HG03442 (cell line): ENCODE results near the gene STUM.
A peak's percentile ranks its signal among the peaks of the same experiment; 100 is the strongest.

Experiments used
- ATAC-seq: cut with Tn5 transposase; IDR thresholded peaks from one replicate; pipeline ENCODE4 v1.9.1; 2021; ENCODE audit warnings: mild to moderate bottlenecking, moderate library complexity; ENCODE audit not compliant: unreplicated experiment

The STUM gene

GRCh38 chr1:226619031-226619430 is 70.5 kb downstream of the STUM start:
- ATAC-seq = no peak

DNA sequence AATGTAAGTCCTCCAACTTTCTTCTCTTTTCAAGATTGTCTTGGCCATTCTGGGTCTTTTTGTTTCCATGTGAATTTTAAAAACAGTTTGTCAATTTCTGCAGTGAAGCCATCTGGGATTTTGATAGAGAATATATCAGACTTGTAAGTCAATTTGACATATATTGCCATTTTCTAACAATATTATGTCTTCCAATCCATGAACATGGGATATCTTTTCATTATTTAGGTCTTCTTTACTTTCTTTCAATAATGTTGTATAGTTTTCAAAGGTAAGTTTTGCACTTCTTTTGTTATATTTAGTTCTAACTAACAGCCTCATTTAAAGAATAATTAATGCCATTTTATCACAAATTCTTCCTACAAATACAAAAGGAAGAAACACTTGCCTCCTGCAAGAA is 73.4 kb downstream of the STUM start:
- ATAC-seq = no peak

DNA sequence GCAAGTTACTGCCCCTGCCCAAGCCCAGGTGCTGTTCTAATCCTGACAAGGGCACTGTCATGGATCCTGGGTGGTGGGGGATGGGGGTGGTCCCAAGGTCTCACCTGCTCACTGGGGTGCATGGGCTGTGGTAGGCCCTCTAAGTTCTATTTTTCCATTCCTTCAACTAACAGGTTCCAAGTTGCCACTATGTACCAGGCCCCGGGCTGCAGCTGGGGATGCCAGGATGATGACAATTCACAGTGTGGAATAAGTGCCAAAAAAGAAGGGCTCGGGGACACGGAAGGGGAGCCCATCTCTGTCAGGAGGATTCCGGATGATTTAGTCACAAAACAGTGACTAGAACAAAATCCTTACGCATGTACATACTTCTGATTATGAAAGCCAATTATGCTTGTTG is 76.0 kb downstream of the STUM start:
- no peak for ATAC-seq

- no peak for ATAC-seq
Measured at GRCh38 chr1:226625326-226625725, 76.8 kb downstream of the STUM start.

- ATAC-seq = peak; percentile 26
Measured at GRCh38 chr1:226625832-226626576, 77.4 kb downstream of the STUM start.

- peak; percentile 64 for ATAC-seq
Measured at GRCh38 chr1:226626577-226626956, 78.0 kb downstream of the STUM start.

DNA sequence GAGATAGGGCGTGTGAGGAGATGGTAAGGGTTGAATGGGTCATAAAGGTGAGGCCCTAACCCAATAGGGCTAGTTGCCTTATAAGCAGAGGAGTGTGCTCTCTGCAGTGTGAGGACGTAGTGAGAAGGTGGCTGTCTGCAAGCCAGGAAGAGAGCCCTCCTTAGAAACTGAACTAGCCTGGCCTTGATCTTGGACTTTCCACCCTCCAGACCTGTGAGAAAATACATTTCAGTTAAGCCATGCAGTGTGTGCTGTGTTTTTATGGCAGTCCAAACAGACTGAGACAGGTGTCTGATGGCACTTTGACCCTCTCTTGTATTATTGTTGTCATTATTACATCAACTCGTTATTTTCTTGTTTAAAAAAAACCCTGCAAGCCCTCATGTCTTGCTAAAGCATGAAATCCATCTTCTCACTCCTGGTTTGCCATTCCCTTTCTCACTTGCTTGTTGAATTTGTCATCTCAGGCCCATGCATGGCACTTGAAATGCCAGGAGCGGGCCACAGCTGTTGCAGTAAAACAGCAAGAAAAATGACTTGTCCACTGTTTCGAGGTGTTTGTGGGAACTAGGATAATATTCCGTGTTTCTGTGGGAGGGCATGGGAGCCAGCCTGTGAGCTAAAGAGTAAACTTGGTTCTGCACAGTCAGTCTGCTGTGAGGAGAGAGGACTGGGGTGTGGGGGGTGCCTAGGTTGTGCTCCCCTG is 78.6 kb downstream of the STUM start:
- ATAC-seq = no peak

DNA sequence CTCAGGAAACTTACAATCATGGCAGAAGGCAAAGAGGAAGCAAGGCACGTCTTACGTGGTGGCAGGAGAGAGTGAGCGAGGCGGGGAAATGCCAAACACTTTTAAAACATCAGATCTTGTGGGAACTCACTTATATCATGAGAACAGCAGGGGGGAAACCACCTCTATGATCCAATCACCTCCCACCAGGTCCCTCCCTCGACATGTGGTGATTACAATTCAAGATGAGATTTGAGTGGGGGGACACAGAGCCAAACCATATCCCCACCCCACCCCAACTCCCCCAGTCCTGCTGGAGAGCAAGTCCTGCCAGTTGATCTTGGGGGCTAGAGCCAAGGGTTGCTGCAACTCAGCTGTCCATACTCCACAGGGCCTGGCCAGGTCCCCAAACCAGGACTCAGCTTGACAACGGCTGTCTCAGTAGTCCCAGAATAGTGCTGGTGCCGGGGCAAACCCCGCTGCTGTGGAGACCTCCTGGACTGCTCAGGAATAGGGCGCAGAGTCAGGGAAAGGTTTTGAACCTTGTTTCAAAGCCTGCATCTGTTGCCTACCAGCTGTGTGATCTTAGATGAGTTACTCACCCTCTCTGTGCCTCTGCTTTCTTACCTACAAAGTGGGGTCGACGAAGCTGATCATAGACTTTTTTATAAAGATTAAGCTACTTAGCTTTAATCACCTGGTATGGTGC is 79.5 kb downstream of the STUM start:
- no peak for ATAC-seq

GRCh38 chr1:226628612-226629155 is 80.1 kb downstream of the STUM start:
- no peak for ATAC-seq

DNA sequence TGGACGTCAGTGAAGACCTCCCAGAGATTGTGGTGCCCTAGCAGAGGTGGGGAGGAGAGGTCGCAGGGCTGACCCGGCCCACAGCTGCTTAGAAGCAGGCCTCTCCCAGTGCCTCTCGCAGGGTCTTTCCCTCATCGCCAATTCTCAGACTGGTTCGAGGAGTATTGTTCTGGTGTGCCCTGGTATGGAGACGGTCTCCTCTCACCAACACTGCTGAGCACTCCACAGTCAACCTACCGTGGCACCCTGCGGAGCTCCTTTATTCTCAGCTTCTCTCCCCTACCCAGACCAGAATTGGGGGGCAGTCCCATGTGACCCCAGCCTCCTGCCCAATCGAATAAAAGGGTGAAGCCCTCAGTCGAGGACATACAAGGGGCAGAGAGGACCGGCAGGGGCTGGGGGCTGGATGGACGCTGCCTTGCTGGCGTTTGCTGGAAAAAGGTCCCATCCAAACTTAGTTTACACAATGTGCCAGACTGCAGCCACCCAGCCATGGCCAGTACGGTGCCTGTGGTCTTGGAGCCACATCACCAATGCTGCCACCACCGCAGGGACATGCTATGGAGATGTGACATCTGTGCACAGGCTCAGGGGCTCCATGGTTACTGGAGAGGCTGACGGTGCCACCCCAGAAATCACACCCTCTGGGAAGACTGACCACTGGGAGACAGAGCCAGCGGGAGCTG is 80.8 kb downstream of the STUM start:
- no peak for ATAC-seq

DNA sequence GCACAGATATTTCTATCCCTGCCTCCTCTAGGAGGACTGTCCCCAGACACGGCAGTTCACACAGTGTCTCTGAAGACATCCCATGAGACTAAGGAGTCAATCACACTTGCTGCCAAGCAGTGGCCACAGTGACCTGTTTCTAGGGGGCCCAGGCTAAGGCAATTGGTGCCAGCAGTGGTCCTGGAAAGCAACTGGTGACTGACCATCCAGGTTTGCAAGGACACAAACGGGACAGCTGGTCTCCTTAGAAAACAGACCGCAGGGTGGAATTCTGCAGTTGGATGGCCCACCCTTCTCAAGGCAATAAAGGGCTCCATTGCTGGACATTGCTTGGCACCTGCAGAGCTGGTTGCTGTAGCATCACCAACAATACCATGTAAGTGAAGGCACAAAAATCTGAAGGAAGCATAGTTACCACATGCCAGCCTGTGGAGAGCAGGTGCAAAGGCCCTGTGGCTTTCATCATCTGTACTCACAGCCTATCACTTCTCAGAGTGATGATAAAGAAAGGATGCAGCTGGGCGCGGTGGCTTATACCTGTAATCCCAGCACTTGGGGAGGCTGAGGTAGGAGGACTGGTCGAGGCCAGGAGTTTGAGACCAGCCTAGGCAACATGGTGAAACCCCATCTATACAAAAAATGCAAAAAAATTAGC is 81.5 kb downstream of the STUM start:
- no peak for ATAC-seq

DNA sequence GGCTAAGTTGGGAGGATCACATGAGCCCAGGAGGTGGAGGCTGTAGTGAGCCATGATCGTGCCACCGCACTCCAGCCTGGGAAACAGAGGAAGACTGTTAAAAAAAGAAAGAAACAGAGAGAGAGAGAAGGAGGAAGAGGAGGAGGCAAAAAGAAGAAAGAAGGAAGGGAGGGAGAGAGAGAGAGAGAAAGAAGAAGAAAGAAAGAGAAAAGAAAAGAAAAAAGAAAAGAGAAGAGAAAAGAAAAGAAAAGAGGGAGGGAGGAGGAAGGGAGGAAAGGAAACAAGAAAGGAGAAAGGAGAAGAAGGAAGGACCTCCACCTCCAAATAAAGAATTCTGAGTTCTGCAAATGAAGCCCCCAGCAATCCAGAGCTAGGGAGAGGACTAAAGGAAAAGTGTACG is 82.0 kb downstream of the STUM start:
- no peak for ATAC-seq

- ATAC-seq = no peak
Measured at GRCh38 chr1:226631229-226632000, 82.9 kb downstream of the STUM start.

GRCh38 chr1:226632169-226632879 is 83.8 kb downstream of the STUM start:
- no peak for ATAC-seq

GRCh38 chr1:226632922-226633351 is 84.4 kb downstream of the STUM start:
- ATAC-seq = no peak

GRCh38 chr1:226633541-226634165 is 85.1 kb downstream of the STUM start:
- no peak for ATAC-seq

DNA sequence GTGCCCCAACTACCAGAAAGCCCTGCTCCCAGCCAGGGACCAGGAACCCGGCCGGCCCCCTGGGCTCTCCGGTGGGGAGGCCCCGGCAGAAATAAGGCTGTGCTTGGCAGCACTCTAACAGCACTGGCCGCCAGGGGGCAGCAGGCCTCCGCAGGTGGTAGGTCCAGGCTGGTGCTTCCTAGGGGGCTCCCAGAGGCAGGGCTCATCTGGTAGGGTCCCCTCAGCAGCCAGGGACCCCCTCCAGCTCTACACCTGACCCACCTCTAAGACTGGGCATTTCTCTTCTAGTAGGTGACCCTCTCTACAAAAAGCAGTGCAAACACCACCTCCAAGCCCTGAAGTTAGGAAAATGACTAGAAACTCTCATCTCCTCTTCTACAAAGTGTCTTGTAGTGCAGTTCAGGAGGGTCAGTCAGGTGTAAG is 85.6 kb downstream of the STUM start:
- peak; percentile 70 for ATAC-seq

GRCh38 chr1:226634611-226635246 is 86.2 kb downstream of the STUM start:
- ATAC-seq = no peak
